Fibroblast of lung (primary cell): Measurements from ENCODE around the gene NDUFS5.
"Not testable (repeated sequence)": the region's sequence is repeated elsewhere in the genome, so short reads cannot be mapped to it uniquely, and the experiment has no call there.

Source experiments
- CTCF ChIP-seq, 2 donors: IDR thresholded peaks in 1 of 2; conservative IDR thresholded peaks in 1 of 2; 1 replicate in 1 of 2; 2 replicates in 1 of 2; pipeline ENCODE4 v1.5.1; 2011 to 2012; ENCODE audit warnings: low read length in 2 of 2, control low read depth in 1 of 2, inconsistent platforms in 1 of 2, low read depth in 1 of 2, mild to moderate bottlenecking in 1 of 2
- EZH2 ChIP-seq: IDR thresholded peaks from 2 replicates; pipeline ENCODE4 v1.5.1; 2012; ENCODE audit warnings: low read length, control low read depth, mild to moderate bottlenecking; ENCODE audit errors: missing control alignments

- TF ChIP-seq CTCF (conservative IDR thresholded peaks at IDR 0.05 in 1 of 2, IDR thresholded peaks at IDR 0.05 in 1 of 2; ENCODE audit: low read depth in 1 of 2, low read length in 2 of 2); EZH2: not testable (repeated sequence)
Observed at GRCh38 chr1:39055213-39055710, 29.1 kb downstream of the NDUFS5 start.
